ENCODE results near the gene IL9R.
"Not testable (repeated sequence)": the region's sequence is repeated elsewhere in the genome, so short reads cannot be mapped to it uniquely, and the experiment has no call there.

Gene IL9R

GRCh38 chrX:155997436-155997835 is at the start of gene IL9R:
Gene IL9R, plus strand, starts transcription at chrX:155997696. Its CDS starts 64 bp downstream, at chrX:155997760.
- DNase-seq: no peak

- no peak for DNase-seq
These were observed 48.4 kb upstream of the IL9R start for GRCh38 chrX:155949098-155949497.

- DNase-seq: no peak
These were observed 46.2 kb upstream of the IL9R start for GRCh38 chrX:155951237-155951789.

- DNase-seq: no peak
These were observed 44.4 kb upstream of the IL9R start for GRCh38 chrX:155953055-155953454.

- no peak for DNase-seq
These were observed 42.7 kb upstream of the IL9R start for GRCh38 chrX:155954793-155955192.

GRCh38 chrX:155956099-155956498 is 41.4 kb upstream of the IL9R start:
- DNase-seq: no peak

GRCh38 chrX:155956649-155957048 is 40.8 kb upstream of the IL9R start:
- DNase-seq: no peak

- no peak for DNase-seq
These were observed 39.7 kb upstream of the IL9R start for GRCh38 chrX:155957843-155958242.

GRCh38 chrX:155959018-155959587 is 38.4 kb upstream of the IL9R start:
- DNase-seq: no peak

- no peak for DNase-seq
These were observed 34.6 kb upstream of the IL9R start for GRCh38 chrX:155962906-155963305.

GRCh38 chrX:155966876-155967275 is 30.6 kb upstream of the IL9R start:
- DNase-seq: no peak

- DNase-seq: no peak
These were observed 29.7 kb upstream of the IL9R start for GRCh38 chrX:155967653-155968325.

- DNase-seq: no peak
These were observed 29.2 kb upstream of the IL9R start for GRCh38 chrX:155968326-155968661.

- DNase-seq: no peak
These were observed 28.7 kb upstream of the IL9R start for GRCh38 chrX:155968791-155969190.

- not testable (repeated sequence) for DNase-seq
These were observed 25.8 kb upstream of the IL9R start for GRCh38 chrX:155971658-155972057.

- not testable (repeated sequence) for DNase-seq
These were observed 25.3 kb upstream of the IL9R start for GRCh38 chrX:155972241-155972640.

GRCh38 chrX:155983326-155983725 is 14.2 kb upstream of the IL9R start:
- no peak for DNase-seq

GRCh38 chrX:155985208-155985607 is 12.3 kb upstream of the IL9R start:
- no peak for DNase-seq

GRCh38 chrX:155986995-155987394 is 10.5 kb upstream of the IL9R start:
- not testable (repeated sequence) for DNase-seq

GRCh38 chrX:155988859-155989258 is 8.6 kb upstream of the IL9R start:
- no peak for DNase-seq

- no peak for DNase-seq
These were observed 4.1 kb upstream of the IL9R start for GRCh38 chrX:155993421-155993820.

- no peak for DNase-seq
These were observed 2.1 kb upstream of the IL9R start for GRCh38 chrX:155995321-155995875.

GRCh38 chrX:155998116-155998515 is 620 bp downstream of the IL9R start:
- DNase-seq: no peak

- no peak for DNase-seq
These were observed 1.4 kb downstream of the IL9R start for GRCh38 chrX:155998761-155999510.
